Stimulated activated CD8-positive, alpha-beta memory T cell treated with anti-CD3 and anti-CD28 coated beads, Interleukin-7, amount 100 ng/mL, for 24 hours (primary cell): Measurements from ENCODE around the gene SIGLEC5.

ENCODE experiments used
- DNase-seq: peaks from one replicate; pipeline ENCODE4 v3.0.0-alpha.2; 2020; ENCODE audit warnings: low read depth

SIGLEC5 gene

DNA sequence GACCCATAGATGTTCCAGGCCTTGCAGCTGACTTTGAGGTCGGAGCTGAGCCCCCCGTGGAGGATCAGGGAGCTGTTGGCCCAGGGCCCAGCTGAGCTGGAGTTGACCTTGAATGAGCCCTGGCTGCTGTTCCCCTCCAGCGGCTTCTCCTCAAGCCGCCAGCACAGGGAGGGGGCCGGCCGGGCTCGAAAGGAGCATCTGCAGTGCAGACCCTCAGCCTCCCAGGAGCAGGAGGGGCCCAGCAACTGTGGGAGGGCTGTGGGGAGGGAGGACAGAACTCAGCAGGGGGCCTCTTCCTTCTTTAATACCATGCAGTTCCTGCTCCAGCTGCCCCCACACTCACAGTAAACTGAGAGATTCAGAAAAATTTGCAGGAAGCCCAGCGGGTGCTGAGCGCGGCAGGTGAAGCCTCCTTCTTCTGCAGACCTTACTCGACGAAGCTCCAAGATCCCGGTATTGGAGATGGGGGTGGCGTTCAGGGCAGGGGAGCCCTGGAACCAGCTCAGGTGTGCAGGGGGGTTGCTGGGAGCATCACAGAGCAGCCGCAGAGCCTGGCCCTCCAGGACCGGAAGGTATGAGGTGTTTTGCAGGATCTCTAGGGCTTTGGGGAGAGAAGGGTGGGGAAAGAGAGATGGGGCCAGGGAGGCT is 2.6 kb downstream of the SIGLEC5 start:
- DNase-seq = no peak

DNA sequence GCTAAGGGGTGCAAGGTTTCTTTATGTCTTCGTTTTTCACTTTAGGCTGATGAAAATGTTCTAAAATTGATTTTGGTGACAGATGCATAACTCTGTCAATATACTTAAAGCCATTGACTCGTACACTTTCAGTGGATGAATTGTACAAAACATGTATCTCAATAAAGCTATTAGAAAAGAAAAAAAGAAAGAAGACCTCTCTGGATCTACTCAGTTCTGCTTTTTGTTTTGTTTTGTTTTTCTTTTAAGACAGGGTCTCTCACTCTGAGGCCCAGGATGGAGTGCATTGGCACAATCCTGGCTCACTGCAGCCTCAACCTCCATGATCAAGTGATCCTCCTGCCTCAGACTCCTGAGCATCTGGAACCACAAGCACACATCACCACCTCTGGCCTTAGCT is 3.5 kb downstream of the SIGLEC5 start:
- no peak for DNase-seq

DNA sequence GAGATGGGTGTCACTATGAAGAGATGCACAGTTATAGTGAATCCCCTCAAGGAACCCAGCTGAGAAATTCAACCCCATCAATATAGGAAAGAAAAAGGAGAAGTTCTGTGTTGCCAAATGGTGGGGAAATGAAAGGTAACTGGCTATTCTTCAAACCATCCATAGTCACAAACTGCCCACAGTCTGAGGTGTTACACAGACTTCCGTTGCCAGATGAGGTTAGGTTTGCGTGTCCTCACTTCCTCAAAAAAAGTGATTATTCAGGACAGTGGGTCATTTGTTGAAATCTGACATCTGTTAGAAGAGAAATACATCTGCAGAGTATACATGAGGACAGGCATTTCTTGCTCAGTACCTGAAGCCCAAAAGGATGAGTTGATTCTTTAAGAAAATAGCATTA is 9.0 kb downstream of the SIGLEC5 start:
- DNase-seq = no peak

DNA sequence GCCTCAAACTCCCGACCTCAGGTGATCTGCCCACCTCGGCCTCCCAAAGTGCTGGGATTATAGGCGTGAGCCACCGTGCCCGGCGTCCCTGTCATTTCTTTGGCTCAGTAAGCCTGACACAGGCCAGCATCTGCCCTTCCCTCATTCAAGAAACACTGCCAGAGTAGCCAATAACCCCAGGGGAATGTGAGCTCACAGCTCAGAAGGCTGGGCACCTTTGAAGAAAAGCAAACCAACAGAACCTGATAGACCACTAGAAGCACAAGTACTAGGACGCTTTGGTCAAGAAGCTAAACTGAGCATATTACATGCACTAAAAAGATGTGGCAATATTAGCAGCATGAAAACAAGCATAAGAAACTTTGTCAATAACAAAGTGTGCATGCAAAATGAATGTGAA is 14.2 kb downstream of the SIGLEC5 start:
- no peak for DNase-seq

DNA sequence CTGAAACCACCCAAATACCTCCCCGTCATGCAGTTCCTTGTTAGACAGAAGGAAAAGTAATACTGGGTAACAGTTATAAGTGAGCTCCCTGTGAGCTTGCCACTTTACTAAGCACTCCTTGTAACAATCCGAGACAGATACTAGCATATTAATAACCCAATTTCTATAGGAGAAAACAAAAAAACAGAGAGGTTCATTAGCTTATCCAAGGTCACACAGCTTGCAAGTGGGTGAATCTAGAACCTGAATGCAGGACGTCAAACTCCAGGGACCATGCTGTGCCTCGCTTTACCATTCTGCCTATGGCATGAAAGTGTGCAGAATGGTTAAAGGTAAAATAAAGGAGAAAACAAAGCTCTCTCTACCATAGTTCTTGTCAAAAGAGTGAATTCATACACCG is 15.4 kb downstream of the SIGLEC5 start:
- DNase-seq = no peak

DNA sequence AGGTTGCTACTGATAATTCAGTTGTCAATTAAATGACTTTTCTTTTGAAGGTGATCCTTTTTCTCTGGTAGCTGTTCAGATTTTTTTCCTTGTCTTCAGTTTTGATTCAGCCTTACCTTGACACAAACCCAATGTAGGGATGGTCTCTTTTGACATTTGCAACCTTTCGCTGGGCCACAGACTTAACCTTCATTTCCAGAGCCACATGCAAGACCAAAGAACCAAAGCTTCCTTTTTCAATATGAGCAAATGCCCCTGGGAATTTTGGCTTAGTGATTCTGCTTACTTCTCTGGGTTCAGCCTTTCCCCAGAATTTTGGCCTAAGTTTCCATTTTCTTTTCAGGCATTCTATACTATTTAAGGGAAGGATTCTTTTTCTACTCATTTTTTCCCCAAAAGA is 19.6 kb downstream of the SIGLEC5 start:
- DNase-seq = no peak

DNA sequence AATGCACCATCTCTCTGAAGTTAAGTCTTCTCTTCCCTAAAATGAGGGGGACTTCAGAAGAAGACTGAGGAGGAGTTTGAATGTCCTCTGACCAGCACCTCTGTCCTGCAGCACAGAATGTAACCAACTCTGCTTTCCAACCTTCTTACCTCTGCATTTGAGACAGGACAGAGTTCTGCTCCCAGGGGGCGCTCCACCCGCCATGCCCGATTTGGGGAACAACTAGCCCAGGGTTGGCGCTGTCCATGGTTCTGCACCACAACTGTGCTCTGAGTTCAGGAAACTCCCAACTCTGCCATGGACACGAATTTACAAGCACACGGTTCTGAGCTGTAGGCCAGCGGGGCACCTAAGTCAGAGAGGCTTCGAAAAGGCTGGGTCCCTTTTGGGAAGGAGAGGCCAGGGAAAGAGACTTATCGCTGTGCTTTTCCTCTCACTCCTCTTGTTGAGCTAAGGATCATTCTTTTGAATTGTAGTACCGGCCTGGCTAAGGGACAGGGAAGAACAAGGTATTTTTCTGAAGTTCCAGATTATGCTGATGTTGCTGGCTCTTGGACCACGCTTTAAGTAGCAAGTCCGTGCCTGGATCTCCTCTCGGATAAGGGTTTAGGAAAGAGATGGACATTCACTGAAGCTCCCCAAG is 22.2 kb downstream of the SIGLEC5 start:
- DNase-seq = peak; percentile 32

DNA sequence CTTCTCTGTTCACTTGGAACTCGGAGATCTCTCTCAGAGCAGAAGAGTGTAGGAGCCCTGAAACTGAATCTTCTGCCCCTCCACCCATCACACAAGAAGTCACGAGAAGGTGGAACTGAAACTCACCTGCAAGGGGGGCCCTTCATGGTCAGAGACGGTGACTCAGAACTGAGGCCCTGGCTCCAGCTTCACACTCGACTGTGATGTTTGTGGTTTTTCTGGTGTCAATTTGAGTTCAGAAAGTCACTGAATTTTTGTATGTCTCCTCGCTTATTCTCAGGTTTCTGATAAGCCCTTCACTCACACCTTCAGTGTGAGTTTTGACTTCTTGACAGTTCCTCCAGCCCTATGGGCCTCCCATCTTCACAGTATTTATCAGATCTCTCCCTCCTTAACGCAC is 23.1 kb downstream of the SIGLEC5 start:
- no peak for DNase-seq

DNA sequence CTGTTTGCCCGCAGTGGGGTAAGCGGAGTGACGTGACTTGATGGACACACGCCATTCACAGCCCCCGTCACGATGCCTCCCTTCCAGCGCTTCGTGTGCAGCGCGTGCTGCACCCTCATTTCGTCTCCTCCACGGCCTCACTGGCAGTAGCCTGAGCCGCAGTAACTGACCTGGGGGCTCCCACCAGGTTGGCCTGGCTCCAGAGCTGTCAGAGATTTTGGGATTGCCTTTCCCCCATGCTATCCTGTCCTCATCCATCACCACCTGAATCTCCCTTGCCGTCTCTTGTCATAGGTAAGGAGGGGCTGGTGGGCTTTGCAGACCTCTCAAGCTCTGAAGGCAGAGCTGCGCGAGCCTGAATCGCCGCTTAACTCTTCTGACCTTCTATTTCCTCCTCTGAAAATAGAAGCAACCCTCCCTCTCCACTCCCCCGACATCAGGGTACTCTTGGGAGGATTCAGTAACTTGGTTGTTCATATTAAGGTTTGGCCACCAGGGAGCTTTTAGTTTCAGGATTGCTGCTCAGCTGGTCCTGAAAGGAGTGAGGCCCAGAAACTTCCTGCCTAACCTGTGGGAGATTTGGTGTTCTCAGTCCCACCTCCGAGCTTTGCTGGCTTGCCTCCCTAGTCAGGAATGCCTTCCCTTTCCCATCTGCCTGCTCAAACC is 27.9 kb downstream of the SIGLEC5 start:
- DNase-seq = no peak

DNA sequence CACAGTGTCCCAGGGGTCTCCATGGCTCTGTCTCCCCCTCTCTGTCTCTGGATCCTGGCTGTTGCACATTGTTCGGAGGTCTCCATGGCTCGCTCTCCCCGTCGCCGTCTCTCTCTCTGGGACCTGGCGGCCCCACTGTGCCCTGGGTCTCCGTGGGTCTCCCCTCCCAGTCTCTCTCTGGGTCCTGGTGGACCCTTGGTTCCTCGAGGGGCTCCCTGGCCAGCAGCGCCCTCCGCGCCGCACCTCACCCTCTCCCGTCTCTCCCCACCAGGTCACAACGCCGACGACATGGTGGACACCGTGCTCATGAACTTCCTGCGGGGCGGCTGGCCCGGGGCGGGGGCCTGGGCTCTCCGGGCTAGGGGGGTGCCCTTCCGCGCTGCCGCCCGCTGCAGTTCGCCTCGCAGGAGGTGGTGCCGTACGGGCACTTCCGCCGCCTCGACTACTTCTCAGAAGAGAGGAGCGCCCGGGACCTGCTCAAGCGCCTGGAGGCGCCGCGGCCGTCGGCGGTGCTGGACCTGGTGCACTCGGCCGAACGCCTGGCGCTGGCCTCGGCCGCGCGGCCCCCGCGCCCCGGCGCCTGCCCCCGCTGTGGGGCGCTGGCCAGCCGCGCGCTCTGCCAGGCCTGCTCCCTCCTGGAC is 29.1 kb downstream of the SIGLEC5 start:
- no peak for DNase-seq

DNA sequence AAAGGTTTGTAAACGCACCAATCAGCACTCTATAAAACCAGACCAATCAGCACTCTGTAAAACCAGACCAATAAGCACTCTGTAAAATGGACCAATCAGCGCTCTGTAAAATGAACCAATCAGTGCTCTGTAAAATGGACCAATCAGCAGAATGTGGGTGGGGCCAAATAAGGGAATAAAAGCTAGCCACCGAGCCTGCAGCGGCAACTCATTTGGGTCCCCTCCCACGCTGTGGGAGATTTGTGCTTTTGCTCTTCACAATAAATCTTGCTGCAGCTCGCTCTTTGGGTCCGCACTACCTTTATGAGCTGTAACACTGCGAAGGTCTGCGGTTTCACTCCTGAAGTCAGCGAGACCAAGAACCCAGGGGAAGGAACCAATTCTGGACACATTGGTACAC is 31.1 kb downstream of the SIGLEC5 start:
- DNase-seq = no peak

DNA sequence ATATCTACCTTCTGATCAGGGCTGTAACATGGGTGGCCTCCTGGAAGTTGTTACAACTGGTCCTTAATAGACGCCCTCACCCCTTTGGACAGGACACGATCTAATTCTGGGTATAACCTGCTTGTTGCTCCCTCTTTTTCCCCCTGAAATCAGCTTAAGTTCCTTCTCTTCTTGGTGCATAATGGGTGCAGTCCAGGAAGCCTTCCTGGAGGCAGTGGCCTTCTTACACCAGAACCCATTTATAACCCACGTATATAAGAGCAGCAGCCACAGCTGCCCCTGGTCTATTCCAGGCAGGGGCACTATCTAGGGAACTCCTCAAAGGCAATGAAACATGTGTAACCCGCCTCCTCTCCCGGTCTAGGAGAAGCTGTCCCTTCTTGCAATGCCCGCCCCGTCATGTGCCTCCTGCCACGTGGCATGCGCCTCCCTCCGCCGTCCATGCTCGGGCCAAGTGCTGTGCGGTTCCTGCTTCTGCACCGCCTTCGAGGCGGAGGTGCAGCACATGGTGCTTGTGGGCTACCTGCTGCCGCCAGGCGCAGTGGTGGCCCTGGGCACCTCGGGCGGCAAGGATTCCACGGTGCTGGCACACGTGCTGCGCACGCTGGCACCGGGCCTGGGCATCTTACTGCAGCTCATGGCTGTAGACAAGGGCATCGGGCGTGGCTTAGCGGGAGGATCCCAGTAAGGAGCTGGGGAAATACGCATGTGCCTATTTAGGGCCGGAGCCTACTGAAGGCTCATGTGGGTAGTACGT is 31.9 kb downstream of the SIGLEC5 start:
- DNase-seq = no peak

DNA sequence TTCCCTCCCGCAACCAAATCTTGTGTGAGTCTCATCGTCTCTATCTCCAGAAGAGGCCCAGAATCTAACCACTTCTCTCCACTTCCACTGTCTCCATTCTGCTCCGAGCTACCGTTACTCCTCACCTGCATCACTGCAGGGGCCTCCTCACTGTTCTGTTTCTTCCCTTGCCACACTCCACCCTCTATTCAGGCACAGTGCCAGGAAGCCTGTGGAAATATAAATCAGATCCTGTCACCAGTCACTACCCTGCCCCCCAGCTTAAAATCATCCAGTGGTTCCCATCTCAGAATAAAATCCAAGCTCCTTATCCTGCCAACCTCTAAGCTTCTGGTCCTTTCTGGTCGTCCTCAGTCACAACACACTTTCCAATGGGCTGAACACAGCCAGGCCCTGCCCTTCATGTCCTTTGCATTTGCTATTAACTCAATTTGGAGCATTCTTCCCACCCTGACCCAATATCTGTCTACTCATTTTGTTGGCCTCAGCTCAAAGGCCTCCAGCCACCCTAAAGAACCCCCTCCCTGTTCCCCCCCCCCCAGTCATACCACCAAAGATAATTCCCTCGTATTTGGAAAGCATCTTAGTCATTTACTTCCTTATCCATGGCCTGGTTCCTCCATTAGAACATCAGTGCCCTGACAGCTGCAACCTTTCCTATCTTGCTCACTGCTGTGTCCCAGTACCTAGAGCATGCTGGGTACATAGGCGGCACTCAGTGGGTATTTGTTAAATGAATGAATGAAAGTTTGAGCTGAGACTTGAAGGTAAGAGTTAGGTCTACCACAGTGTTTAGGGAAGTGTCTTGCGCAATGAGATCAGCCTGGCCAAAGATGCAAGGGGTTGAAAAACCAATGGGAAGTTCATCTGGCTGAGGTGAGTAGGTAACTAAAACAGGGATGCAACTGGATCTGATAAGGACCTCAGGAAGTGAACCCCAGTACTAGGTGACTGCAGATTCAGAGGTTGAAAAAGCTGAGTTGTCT is 34.7 kb downstream of the SIGLEC5 start:
- DNase-seq = no peak

DNA sequence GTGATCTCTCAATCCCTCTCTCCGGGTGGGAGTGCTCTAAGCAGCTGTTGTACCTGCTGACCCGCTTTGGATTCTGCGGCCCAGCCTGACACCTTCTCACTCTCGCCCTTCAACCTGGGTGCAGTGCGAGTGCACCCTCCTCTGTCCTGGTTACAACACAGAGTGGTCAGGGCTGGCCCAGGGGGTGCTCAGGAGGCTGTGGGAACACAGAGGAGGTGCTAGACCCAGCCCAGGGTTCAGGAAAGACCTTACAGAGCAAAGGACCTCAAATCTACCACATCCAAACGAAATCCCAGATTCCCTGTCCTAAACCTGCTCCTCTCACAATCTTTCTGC is 35.5 kb downstream of the SIGLEC5 start:
- DNase-seq = no peak

DNA sequence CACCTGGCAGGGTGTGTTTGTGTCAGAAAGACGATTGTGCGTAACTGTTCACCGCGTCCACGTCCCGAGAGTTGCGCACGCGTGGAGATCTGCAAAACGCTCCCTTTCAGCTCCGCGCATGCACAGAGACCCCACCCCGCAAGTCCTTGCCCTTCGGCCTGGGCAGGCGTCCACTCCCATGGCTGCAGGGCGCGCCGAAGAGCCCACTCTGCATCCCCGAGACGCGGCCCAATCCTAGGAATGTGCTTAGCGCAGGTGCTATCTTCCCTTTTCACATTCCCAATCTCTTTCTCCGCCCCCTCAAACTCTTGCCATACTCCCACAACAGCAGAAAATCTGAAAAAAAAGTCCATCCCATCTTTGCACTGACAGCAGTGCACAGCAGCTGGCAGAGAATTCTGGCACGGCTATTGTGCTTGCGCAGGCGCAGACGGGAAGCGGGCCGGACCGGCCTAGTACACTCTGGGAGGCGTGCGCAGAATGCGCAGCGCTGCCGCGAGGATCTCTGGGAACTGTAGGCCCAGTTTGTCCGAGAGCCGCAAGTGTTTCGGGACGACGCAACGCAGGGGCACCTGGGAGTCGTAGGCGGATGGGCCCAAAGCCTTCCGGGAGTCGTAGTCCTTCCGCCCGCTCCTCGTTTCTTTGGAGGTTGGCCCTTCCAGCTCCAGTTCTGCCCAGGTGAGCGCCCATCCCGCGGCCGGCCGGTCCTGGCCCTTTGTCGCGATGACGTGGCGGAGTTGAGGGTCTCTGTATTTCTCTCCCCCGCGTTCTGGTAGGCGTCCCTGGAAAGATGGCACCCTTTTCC is 36.0 kb downstream of the SIGLEC5 start:
- peak; percentile 90 for DNase-seq

DNA sequence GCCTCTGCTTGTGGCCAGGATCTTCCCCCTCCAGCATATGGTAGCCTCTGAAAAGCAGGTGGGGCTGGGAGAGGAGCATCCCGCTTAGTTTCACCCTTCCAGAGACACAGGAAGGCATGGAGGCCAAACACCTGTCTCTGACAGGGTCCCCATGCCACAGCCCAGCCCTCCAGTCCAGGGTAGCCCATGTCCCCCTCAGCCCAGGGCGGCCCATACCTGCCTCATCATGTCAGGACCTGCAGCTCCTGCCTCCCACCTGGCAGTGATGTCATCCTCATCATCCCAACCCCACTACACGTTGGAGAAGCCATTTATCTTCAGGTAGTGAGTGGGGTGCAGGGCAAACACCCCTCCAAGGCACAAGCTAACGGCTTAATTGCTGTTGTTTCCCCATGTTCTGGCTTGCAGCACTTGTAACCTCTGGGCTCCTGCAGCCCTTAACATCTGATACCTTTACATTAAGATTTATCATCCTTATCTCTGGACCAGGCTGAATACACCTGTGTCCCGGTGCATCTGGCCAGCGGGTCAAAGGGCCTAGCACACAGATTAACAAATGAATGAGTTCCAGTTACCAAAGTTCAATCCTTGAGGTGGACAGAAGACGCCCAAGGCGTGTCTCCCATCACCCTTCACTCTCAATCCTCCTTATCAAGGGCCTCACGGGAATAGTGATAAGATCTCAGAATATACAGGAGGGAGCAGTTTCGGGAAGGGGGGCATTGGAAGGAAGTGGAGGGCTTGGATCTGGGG is 36.9 kb downstream of the SIGLEC5 start:
- no peak for DNase-seq

DNA sequence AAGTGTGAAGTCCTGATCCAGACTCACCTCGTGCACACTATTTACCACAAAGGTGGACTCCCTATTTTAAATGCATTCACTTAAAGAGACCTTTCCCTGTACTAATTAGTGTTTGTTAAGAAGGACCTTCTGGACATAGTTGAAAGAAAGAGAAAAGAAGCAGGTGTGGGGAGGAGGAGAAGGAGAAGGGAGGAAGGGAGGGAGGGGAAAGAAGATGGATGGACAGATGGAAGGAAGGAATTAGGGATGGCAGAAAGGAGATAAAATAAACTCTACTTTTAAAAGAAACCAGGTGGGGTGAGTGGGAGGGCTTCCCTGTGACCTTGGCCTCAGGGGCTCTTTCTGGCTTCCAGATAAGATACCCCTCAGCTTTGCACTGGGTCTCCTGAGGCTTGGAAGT is 37.7 kb downstream of the SIGLEC5 start:
- no peak for DNase-seq

DNA sequence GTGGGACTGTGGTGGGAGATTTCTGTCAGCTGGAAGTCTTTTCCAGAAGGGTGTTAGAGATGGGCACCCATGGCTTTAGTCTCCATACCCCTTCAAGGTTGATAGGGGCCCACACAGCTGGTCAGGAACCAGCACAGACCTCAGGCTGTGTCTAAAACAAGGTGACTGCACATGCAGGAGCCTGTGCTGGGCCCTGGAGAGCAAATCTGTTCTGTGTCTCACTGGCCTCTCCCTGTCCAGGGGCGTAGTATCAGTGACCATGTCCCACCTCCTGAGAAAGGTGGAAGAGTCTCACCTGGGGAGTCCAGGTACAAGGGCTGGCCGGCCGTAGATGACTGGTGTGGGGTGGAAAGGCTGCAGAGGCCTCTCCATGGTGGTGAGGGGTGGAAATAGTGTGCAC is 39.8 kb downstream of the SIGLEC5 start:
- DNase-seq = no peak

DNA sequence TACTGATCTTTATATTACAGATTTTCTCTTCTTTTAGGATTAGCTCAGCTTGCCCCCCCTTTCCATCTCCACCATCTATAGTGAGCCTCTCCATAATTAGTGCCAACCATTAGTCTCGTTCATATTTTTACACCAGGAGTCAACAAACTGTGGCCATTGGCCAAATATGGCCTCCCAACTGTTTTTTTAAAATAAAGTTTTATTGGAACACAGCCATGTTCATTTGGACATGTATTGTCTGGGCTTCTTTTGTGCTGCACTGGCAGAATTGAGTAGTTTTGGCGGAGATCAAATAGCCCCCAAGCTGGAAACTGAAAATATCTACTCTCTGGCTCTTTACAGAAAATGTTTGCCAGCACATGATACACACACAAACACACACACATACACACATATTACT is 40.7 kb downstream of the SIGLEC5 start:
- no peak for DNase-seq
